GM12878 (cell line): ENCODE data around the gene PITPNM3. TPM values are rescaled to one million over a fixed set of nuclear protein-coding genes. Genes with fewer than 3 reads are reported as not detected.

ENCODE experiments used
- ATAC-seq: fragments of 200-7000 bp; cut with Tn5 transposase; 3 replicates; pipeline ENCODE4 v1.9.1; 2020; ENCODE audit warnings: mild to moderate bottlenecking, moderate library complexity
- BruUV-seq: library from RNA; stranded (reverse); fragments of 400-500 nt; replicated peaks from 2 replicates; lab custom pipeline; 2021; lab: Mats Ljungman, UMichigan
- CTCF ChIA-PET: fragments of 300-600 bp; sonication (Branson Sonifier 250); formaldehyde crosslinking; extraction: SDS; loops from one replicate; lab custom pipeline; 2021; ENCODE audit warnings: inconsistent platforms; lab: Yijun Ruan, JAX
- POLR2A ChIA-PET: fragments of 350-600 bp; formaldehyde crosslinking; extraction: SDS; loops from one replicate; lab custom pipeline; 2021; ENCODE audit warnings: inconsistent platforms; lab: Charles Lee
- RAD21 ChIA-PET: fragments of 300-600 bp; sonication (Branson Sonifier 250); formaldehyde crosslinking; loops from one replicate; lab custom pipeline; 2023; ENCODE audit warnings: antibody characterized with exemption; ENCODE audit not compliant: unreplicated experiment; lab: Charles Lee
- SMC1A ChIA-PET: fragments of 300-600 bp; sonication (Branson Sonifier 250); formaldehyde crosslinking; loops from one replicate; lab custom pipeline; 2023; ENCODE audit not compliant: unreplicated experiment, uncharacterized antibody; lab: Charles Lee
- DNase-seq: peaks from one replicate; pipeline ENCODE4 v3.0.0-alpha.2; 2011; ENCODE audit warnings: low read depth, low spot score
- FAIRE-seq: peaks from 3 replicates; lab custom pipeline; 2011; peaks lifted over from hg19 to GRCh38; lab: Jason Lieb, UNC
- H2AFZ ChIP-seq: 2 replicates; pipeline ENCODE4 v1.6.0; 2011; ENCODE audit warnings: low read depth, low read length, control low read depth; ENCODE audit not compliant: control insufficient read depth
- H3K27ac ChIP-seq: 2 replicates; pipeline ENCODE4 v1.5.1; 2011; ENCODE audit warnings: control low read depth; ENCODE audit not compliant: control insufficient read depth, insufficient read depth
- H3K27me3 ChIP-seq, 2 experiments: replicated peaks in 1 of 2; 2 replicates each; pipeline versions ENCODE4 v1.6.0 to v1.6.1; 2011; ENCODE audit warnings: low read length in 1 of 2; ENCODE audit not compliant: control insufficient read depth in 2 of 2, insufficient read depth in 2 of 2
- H3K36me3 ChIP-seq, 2 experiments: 2 replicates each; pipeline ENCODE4 v1.5.1; 2011; ENCODE audit warnings: low read length in 1 of 2; ENCODE audit not compliant: control insufficient read depth in 2 of 2, insufficient read depth in 2 of 2
- H3K4me1 ChIP-seq: 2 replicates; pipeline ENCODE4 v1.6.1; 2011; ENCODE audit warnings: mild to moderate bottlenecking, low read length, moderate library complexity, mixed read lengths; ENCODE audit not compliant: control insufficient read depth, insufficient read depth
- H3K4me2 ChIP-seq: 2 replicates; pipeline ENCODE4 v1.6.0; 2011; ENCODE audit warnings: control low read depth; ENCODE audit not compliant: control insufficient read depth, insufficient read depth
- H3K4me3 ChIP-seq: fragments of 200-600 bp; sonication (generic); 2 replicates; pipeline ENCODE4 v1.5.1; 2016
- H3K79me2 ChIP-seq: 2 replicates; pipeline ENCODE4 v1.6.0; 2011; ENCODE audit warnings: low read length; ENCODE audit not compliant: control insufficient read depth, insufficient read depth
- H3K9ac ChIP-seq: 2 replicates; pipeline ENCODE4 v1.8.0; 2011; ENCODE audit warnings: low read length, control low read depth, mixed read lengths; ENCODE audit not compliant: control insufficient read depth, insufficient read depth
- H3K9me3 ChIP-seq: replicated peaks from 3 replicates; pipeline ENCODE4 v1.5.1; 2011; ENCODE audit warnings: mild to moderate bottlenecking, low read length; ENCODE audit not compliant: control insufficient read depth, insufficient read depth
- H4K20me1 ChIP-seq: 2 replicates; pipeline ENCODE4 v1.6.0; 2011; ENCODE audit not compliant: control insufficient read depth, insufficient read depth
- EP300 ChIP-seq, 2 experiments: fragments of 150-350 bp in 1 of 2; IDR thresholded peaks; 2 replicates each; pipeline ENCODE4 v1.6.1; 2011 to 2012; ENCODE audit warnings: low read depth in 2 of 2, low read length in 2 of 2, borderline replicate concordance in 1 of 2, improper control_type of control experiment in 1 of 2, inconsistent platforms in 1 of 2; ENCODE audit not compliant: control insufficient read depth in 1 of 2
- NFXL1 ChIP-seq: fragments of 450-650 bp; IDR thresholded peaks from 2 replicates; pipeline ENCODE4 v1.6.1; 2017; ENCODE audit warnings: antibody characterized with exemption, mild to moderate bottlenecking, borderline replicate concordance
- NRF1 ChIP-seq: conservative IDR thresholded peaks from 2 replicates; pipeline ENCODE4 v1.6.1; 2011; ENCODE audit warnings: mild to moderate bottlenecking, low read depth, low read length, improper control_type of control experiment
- PML ChIP-seq: IDR thresholded peaks from 2 replicates; pipeline ENCODE4 v1.6.1; 2012; ENCODE audit warnings: low read length, inconsistent platforms
- POLR2AphosphoS5 ChIP-seq: IDR thresholded peaks from 2 replicates; pipeline ENCODE4 v1.6.1; 2011; ENCODE audit warnings: mild to moderate bottlenecking, low read length, inconsistent platforms
- RELB ChIP-seq: fragments of 450-650 bp; IDR thresholded peaks from 2 replicates; pipeline ENCODE4 v1.6.1; 2017; ENCODE audit warnings: low read depth, mild to moderate bottlenecking, moderate library complexity
- SREBF1 ChIP-seq: IDR thresholded peaks from 2 replicates; pipeline ENCODE4 v1.6.1; 2012; ENCODE audit warnings: mild to moderate bottlenecking, low read length
- ZNF274 ChIP-seq: IDR thresholded peaks from one replicate; pipeline ENCODE4 v1.8.0; 2011; ENCODE audit not compliant: insufficient read length, insufficient read depth
- WGBS: methylation state at CpG from one replicate; pipeline ENCODE4 v1.1.6; 2016; ENCODE audit warnings: low lambda C conversion rate; ENCODE audit not compliant: insufficient replicate concordance, insufficient coverage; ENCODE audit errors: missing lambda C conversion rate; 5-methylcytosine and 5-hydroxymethylcytosine counted together
- in situ Hi-C: fragments of 300-500 bp; cut with MboI; formaldehyde crosslinking; loops from 9 replicates; pipeline ENCODE4 v1.14.3; 2018; ENCODE audit warnings: mixed read lengths
- intact Hi-C: fragments of 100-400 bp; cut with micrococcal nuclease; formaldehyde crosslinking; loops from one replicate; pipeline ENCODE4 v1.14.2; 2022; ENCODE audit not compliant: unreplicated experiment
- polyA plus RNA-seq, 11 experiments: library from polyadenylated mRNA; depleted of rRNA in 4 of 11; unstranded in 6 of 11; stranded (reverse) in 5 of 11; fragments of >200 nt; fragmentation: Nextera tagmentation in 4 of 11; fragmentation: Illumina TruSeq in 1 of 11; extraction: Ambion mirVana in 4 of 11; extraction: Trizol in 1 of 11; gene quantifications; 1 replicate in 1 of 11; 2 replicates in 10 of 11; pipeline versions ENCODE4 v1.2.1 to v1.2.3, GENCODE V29; 2011 to 2016; ENCODE audit warnings: inconsistent platforms in 2 of 11, missing spikeins in 2 of 11, low read depth in 1 of 11
- total RNA-seq, 4 experiments: library from RNA; depleted of rRNA in 3 of 4; stranded (reverse); fragments of >200 nt in 3 of 4; fragmentation: Illumina TruSeq in 1 of 4; extraction: Trizol in 1 of 4; gene quantifications; 2 replicates each; pipeline versions ENCODE4 v1.2.1 to v1.2.3, GENCODE V29; 2013 to 2021
- TF ChIP-seq, protein P1 (sequence below): IDR thresholded peaks from 2 replicates; pipeline ENCODE4 v1.6.1; 2011; ENCODE audit warnings: mild to moderate bottlenecking, low read depth, low read length, moderate library complexity; ENCODE audit not compliant: insufficient replicate concordance

The PITPNM3 gene
- total and polyA plus RNA-seq, 10 of the 15 experiments (the other 5 are each of a cell fraction or from before 2014, with no cell fraction given), result 0.02 to 0.49 (median 0.19) TPM; not detected in 1

DNA sequence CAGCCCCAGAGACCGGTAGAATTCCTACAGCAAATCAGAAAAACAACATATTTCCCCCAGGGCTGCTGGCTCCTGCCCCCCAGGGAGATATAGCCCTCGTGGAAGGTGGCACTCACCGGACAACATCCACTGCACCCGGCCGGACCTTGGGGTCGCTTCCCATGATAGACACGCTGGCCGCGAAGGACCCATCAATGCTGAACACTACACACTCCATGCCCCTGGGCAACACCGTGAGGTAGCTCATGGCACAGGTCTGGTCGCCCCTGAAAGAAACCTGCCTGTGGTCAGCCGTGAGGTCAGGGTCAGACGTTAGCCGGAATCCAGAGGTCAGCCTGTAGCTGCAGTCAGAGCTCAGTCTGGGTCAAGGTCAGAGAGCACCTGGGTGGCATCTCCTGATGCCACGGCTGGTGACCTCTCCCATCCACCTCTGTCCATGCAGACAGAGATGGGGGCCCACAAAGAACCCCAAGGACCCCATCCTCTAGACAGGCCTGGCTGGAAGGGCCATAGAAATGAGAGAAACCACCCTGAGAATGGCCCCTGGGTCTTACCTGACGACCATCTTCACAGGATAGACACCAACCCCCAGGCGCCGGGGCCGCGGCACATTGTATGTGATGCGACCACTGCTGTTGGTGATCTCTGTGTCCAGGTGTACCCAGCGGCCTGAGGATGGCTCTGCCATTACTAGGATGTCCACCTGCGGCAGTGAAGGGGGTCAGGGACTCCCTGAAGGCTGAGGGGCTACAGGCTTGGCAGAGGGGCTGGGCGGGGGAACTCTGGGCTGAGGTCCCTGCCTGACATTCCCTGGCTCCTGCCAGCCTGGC, 92.5 kb downstream of the PITPNM3 start (continued):
- TF ChIP-seq EP300 (IDR thresholded peaks at IDR 0.05; ENCODE audit: borderline replicate concordance in 1 of 2, control insufficient read depth in 1 of 2, low read depth in 2 of 2, low read length in 2 of 2) (no peak), POLR2AphosphoS5 (no peak), NRF1 (no peak), PML (no peak)

DNA sequence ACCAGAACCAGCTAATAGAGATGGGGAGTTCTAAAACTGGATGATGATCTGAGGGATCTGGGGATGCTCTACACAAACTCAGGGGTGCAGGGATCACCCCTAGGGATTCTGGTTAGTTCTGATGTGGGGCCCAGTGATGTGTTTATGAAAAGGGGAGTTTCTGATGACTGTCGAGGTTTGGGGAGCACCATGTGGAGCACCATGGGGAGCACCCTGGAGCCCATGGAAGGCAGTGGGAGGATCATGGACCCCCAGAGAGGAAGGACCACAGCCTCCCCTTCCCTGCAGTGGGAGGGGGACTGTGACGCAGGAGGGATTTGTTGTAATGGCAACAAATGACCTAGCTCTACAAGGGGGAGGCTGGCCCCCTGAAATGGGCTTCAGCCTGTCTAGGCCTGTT, 93.7 kb downstream of the PITPNM3 start:
- SMC1A ChIA-PET, result no interaction called here
- no peaks in the 10 kb centered on the region for H3K36me3 ChIP-seq
- RAD21 ChIA-PET, result no interaction called here
- H3K9ac ChIP-seq, result no peak overlapping the region
- peaks cover 12% of the 10 kb centered on the region for H3K4me1 ChIP-seq
- H3K9me3 ChIP-seq, result no peaks in the 10 kb centered on the region
- DNase-seq (no peak), FAIRE-seq (no peak), ATAC-seq (no peak)
- TF ChIP-seq, protein P1, sequence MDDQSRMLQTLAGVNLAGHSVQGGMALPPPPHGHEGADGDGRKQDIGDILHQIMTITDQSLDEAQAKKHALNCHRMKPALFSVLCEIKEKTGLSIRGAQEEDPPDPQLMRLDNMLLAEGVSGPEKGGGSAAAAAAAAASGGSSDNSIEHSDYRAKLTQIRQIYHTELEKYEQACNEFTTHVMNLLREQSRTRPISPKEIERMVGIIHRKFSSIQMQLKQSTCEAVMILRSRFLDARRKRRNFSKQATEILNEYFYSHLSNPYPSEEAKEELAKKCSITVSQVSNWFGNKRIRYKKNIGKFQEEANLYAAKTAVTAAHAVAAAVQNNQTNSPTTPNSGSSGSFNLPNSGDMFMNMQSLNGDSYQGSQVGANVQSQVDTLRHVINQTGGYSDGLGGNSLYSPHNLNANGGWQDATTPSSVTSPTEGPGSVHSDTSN, result no peak
- TF ChIP-seq NFXL1 (peak; percentile 94), SREBF1 (no peak), ZNF274 (no peak), RELB (no peak)
- intact Hi-C loops, result no loop called here
- CTCF ChIA-PET, result interaction anchor here (1.6 kb wide), 1 partner anchor 10 kb away, joined by 4 read pairs; no protein-coding TSS in a partner anchor
- no peak overlapping the region for H3K4me3 ChIP-seq
- H2AFZ ChIP-seq, result no peak overlapping the region
- no peak overlapping the region for H3K27ac ChIP-seq
- no peaks in the 10 kb centered on the region for H4K20me1 ChIP-seq
- in situ Hi-C loops, result no loop called here
- H3K79me2 ChIP-seq, result no peaks in the 10 kb centered on the region
- no peak overlapping the region for H3K4me2 ChIP-seq
- H3K27me3 ChIP-seq, result no peaks in the 10 kb centered on the region
- no TSS peak for BruUV-seq
- 50% methylated on average over 2 of the region's 2 CpGs for WGBS
- POLR2A ChIA-PET, result no interaction called here
